Tibial artery (tissue), 4 donors: ENCODE results near the gene FGD5.

Experiments used
- DNase-seq, 2 donors: peaks; one replicate each; pipeline ENCODE4 v3.0.0-alpha.2; 2019
- H3K27ac ChIP-seq, 2 donors: fragments of 200-600 bp; sonication (generic) in 1 of 2; 1 replicate in 1 of 2; 2 replicates in 1 of 2; pipeline ENCODE4 v1.5.1; 2018 to 2019; ENCODE audit warnings: mild to moderate bottlenecking in 1 of 2
- H3K27me3 ChIP-seq, 2 donors: fragments of 200-600 bp; sonication (generic) in 1 of 2; one replicate each; pipeline versions ENCODE4 v1.5.1 to v1.6.0; 2016 to 2019
- H3K36me3 ChIP-seq, 3 donors: fragments of 200-600 bp; sonication (generic) in 2 of 3; one replicate each; pipeline ENCODE4 v1.5.1; 2016 to 2019; ENCODE audit warnings: mild to moderate bottlenecking in 2 of 3
- H3K4me1 ChIP-seq, 4 donors: fragments of 200-600 bp; sonication (generic) in 2 of 4; 1 replicate in 3 of 4; 2 replicates in 1 of 4; pipeline ENCODE4 v1.5.1; 2016 to 2019
- H3K4me3 ChIP-seq, 2 donors: fragments of 200-600 bp; sonication (generic) in 1 of 2; 1 replicate in 1 of 2; 2 replicates in 1 of 2; pipeline ENCODE4 v1.5.1; 2018 to 2019; ENCODE audit warnings: mild to moderate bottlenecking in 2 of 2
- H3K9me3 ChIP-seq, 3 donors: fragments of 200-600 bp; sonication (generic) in 1 of 3; one replicate each; pipeline ENCODE4 v1.5.1; 2016 to 2019
- CTCF ChIP-seq, 2 experiments: fragments of 200-600 bp in 1 of 2; fragments of 450-650 bp in 1 of 2; IDR thresholded peaks; one replicate each; pipeline ENCODE4 v1.5.1; 2017 to 2019; ENCODE audit warnings: antibody characterized with exemption in 2 of 2, mild to moderate bottlenecking in 1 of 2, moderate library complexity in 1 of 2
- intact Hi-C: fragments of 100-400 bp; cut with DNase I; formaldehyde crosslinking; loops from one replicate; pipeline ENCODE4 v1.15.0; 2023; ENCODE audit warnings: low total_unique reads

FGD5 gene

GRCh38 chr3:14820156-14820555 is 1.4 kb downstream of the FGD5 start:
- intact Hi-C loops: no loop called here
- Histone ChIP-seq H3K27me3 (no peaks in the 10 kb centered on the region), H3K36me3 (peaks cover 0 to 24% (median 14%) of the 10 kb centered on the region in 3 donors), H3K27ac (no peak overlapping the region), H3K4me1 (no peaks in the 10 kb centered on the region), H3K9me3 (no peaks in the 10 kb centered on the region), H3K4me3 (no peak overlapping the region)
- DNase-seq: no peak
- no peak for TF ChIP-seq CTCF (IDR thresholded peaks at IDR 0.05)

GRCh38 chr3:14821151-14821550 is 2.4 kb downstream of the FGD5 start:
- no peak for DNase-seq
- Histone ChIP-seq H3K4me1 (no peaks in the 10 kb centered on the region), H3K27ac (no peak overlapping the region), H3K27me3 (no peaks in the 10 kb centered on the region), H3K9me3 (no peaks in the 10 kb centered on the region), H3K4me3 (no peak overlapping the region), H3K36me3 (peaks cover 0 to 24% (median 14%) of the 10 kb centered on the region in 3 donors)
- intact Hi-C loops: no loop called here
- no peak for TF ChIP-seq CTCF (IDR thresholded peaks at IDR 0.05)

- Histone ChIP-seq H3K27me3 (no peaks in the 10 kb centered on the region), H3K4me1 (no peaks in the 10 kb centered on the region), H3K4me3 (no peak overlapping the region), H3K36me3 (peaks cover 0 to 24% (median 14%) of the 10 kb centered on the region in 3 donors), H3K9me3 (no peaks in the 10 kb centered on the region), H3K27ac (no peak overlapping the region)
- TF ChIP-seq CTCF (IDR thresholded peaks at IDR 0.05): no peak
- no peak for DNase-seq
- intact Hi-C loops: no loop called here
These were observed 3.4 kb downstream of the FGD5 start for GRCh38 chr3:14822134-14822533.

GRCh38 chr3:14822670-14823390 is 4.1 kb downstream of the FGD5 start:
- TF ChIP-seq CTCF (IDR thresholded peaks at IDR 0.05): no peak
- Histone ChIP-seq H3K36me3 (peaks cover 0 to 24% (median 14%) of the 10 kb centered on the region in 3 donors), H3K27me3 (no peaks in the 10 kb centered on the region), H3K27ac (no peak overlapping the region), H3K4me1 (no peaks in the 10 kb centered on the region), H3K9me3 (no peaks in the 10 kb centered on the region), H3K4me3 (no peak overlapping the region)
- intact Hi-C loops: no loop called here
- no peak for DNase-seq

GRCh38 chr3:14823393-14823792 is 4.6 kb downstream of the FGD5 start:
- intact Hi-C loops: no loop called here
- Histone ChIP-seq H3K27ac (no peak overlapping the region), H3K4me1 (no peaks in the 10 kb centered on the region), H3K27me3 (no peaks in the 10 kb centered on the region), H3K4me3 (no peak overlapping the region), H3K36me3 (peaks cover 0 to 24% (median 14%) of the 10 kb centered on the region in 3 donors), H3K9me3 (no peaks in the 10 kb centered on the region)
- no peak for TF ChIP-seq CTCF (IDR thresholded peaks at IDR 0.05)
- DNase-seq: no peak
